ENCODE data around the gene VPS35L. TPM values are rescaled to one million over a fixed set of nuclear protein-coding genes. Genes with fewer than 3 reads are reported as not detected.
A peak's percentile ranks its signal among the peaks of the same experiment; 100 is the strongest.

The VPS35L gene
- total RNA-seq, 1 donor from 2014 or later = 51.9 TPM

DNA sequence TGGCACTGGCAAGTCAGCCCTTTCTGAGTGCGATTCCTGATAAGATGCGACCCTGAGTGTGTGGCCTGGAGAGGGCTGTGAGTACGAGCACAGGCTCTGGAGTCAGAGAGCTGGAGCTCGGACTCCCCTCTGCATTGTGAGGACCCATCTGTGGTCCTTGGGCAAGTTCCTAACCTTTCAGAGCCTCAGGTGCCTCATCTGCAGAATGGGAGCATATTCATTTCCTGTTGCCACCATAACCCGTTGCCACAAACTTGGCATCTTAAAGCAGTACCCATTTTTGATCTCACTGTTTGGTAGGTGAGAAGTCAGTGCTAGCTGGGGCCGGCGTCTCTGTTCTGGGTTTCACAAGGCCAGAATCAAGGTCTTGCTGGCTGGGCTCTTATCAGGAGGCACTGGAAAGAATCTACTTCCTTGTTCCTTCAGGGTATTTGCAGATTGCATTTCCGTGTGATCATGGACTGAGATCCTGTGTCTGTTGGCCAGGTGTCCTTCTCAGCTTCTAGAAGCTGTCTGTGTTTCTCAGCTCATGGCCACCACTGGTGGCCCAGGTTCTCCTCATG is 142.3 kb downstream of the VPS35L start:
- TF ChIP-seq, protein P1, sequence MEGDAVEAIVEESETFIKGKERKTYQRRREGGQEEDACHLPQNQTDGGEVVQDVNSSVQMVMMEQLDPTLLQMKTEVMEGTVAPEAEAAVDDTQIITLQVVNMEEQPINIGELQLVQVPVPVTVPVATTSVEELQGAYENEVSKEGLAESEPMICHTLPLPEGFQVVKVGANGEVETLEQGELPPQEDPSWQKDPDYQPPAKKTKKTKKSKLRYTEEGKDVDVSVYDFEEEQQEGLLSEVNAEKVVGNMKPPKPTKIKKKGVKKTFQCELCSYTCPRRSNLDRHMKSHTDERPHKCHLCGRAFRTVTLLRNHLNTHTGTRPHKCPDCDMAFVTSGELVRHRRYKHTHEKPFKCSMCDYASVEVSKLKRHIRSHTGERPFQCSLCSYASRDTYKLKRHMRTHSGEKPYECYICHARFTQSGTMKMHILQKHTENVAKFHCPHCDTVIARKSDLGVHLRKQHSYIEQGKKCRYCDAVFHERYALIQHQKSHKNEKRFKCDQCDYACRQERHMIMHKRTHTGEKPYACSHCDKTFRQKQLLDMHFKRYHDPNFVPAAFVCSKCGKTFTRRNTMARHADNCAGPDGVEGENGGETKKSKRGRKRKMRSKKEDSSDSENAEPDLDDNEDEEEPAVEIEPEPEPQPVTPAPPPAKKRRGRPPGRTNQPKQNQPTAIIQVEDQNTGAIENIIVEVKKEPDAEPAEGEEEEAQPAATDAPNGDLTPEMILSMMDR (IDR thresholded peaks at IDR 0.05) = no peak
- Histone ChIP-seq H3K4me3 (no peak overlapping the region), H3K9me3 (no peaks in the 10 kb centered on the region), H3K4me1 (peaks cover 49% of the 10 kb centered on the region), H3K36me3 (peaks cover 18% of the 10 kb centered on the region), H3K27me3 (no peaks in the 10 kb centered on the region), H3K27ac (peak overlapping the region; percentile 5)
- DNase-seq = no peak
- intact Hi-C loops (cut with DNase I) = no loop called here
- ATAC-seq = peak; percentile 27

DNA sequence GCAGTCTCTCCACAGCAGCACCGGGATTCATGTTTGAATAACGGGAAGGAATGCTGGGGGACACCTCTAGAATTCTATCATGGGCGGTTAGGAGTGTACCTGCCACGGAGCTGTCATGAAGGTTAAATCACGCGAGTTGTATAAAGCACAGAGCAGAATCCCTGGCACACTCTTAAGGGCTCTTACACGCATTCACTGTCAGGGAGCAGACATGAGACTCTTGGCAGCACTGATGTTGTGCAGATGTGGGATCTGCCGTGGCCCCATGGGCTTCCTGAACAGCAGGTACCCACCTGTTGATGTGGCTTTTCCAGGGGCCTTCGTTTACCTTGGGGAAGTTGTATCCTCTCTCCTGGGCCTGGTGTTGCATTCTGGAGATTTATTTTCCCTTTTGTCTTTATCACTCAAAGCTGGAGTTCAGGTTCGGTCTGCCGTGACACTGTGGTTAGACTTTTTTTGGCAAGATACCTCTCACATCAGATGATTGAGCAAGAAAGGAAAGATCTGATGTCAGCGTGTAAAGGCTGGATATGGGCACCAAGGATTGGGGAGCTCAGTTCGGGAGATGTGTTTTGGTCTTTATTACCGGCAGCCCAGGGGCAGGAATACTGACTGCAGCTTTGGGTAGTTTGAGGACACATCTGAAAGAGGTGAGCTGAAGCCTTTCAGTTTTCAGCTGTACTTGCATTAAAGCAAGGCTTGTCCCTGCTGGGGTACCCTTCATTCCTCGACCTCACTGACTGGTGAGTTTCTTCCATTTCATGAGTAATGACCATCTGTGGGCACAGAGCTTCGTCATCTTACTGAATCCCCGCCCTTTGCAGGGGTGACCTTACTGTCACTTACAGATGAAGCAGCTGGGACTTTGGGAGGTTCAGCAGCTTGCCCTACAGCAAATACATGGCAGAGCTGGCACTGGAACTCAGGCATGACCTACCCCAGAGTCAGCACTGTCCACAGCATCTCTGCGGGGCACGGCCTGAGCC is 143.3 kb downstream of the VPS35L start:
- peak overlapping the region; percentile 5 for H3K27ac ChIP-seq
- peaks cover 18% of the 10 kb centered on the region for H3K36me3 ChIP-seq
- TF ChIP-seq, protein P1 (IDR thresholded peaks at IDR 0.05) = no peak
- intact Hi-C loops (cut with DNase I) = no loop called here
- H3K27me3 ChIP-seq = no peaks in the 10 kb centered on the region
- peaks cover 51% of the 10 kb centered on the region for H3K4me1 ChIP-seq
- ATAC-seq = no peak
- H3K4me3 ChIP-seq = no peak overlapping the region
- DNase-seq = no peak
- H3K9me3 ChIP-seq = no peaks in the 10 kb centered on the region

GRCh38 chr16:19699472-19699871 is 144.0 kb downstream of the VPS35L start:
- no peak for ATAC-seq
- TF ChIP-seq, protein P1 (IDR thresholded peaks at IDR 0.05) = no peak
- Histone ChIP-seq H3K4me3 (no peak overlapping the region), H3K27ac (no peak overlapping the region), H3K9me3 (no peaks in the 10 kb centered on the region), H3K4me1 (peaks cover 57% of the 10 kb centered on the region), H3K36me3 (peaks cover 18% of the 10 kb centered on the region), H3K27me3 (no peaks in the 10 kb centered on the region)
- no peak for DNase-seq
- intact Hi-C loops (cut with DNase I) = no loop called here

GRCh38 chr16:19700319-19700781 is 144.8 kb downstream of the VPS35L start:
- H3K9me3 ChIP-seq = no peaks in the 10 kb centered on the region
- ATAC-seq = no peak
- H3K36me3 ChIP-seq = peaks cover 23% of the 10 kb centered on the region
- H3K4me3 ChIP-seq = no peak overlapping the region
- peaks cover 64% of the 10 kb centered on the region for H3K4me1 ChIP-seq
- H3K27me3 ChIP-seq = no peaks in the 10 kb centered on the region
- TF ChIP-seq, protein P1 (IDR thresholded peaks at IDR 0.05) = no peak
- no peak for DNase-seq
- H3K27ac ChIP-seq = no peak overlapping the region
- intact Hi-C loops (cut with DNase I) = no loop called here

GRCh38 chr16:19701091-19701490 is 145.6 kb downstream of the VPS35L start:
- no peak overlapping the region for H3K4me3 ChIP-seq
- no peaks in the 10 kb centered on the region for H3K27me3 ChIP-seq
- no peak for DNase-seq
- peaks cover 58% of the 10 kb centered on the region for H3K4me1 ChIP-seq
- no peak overlapping the region for H3K27ac ChIP-seq
- H3K36me3 ChIP-seq = peaks cover 29% of the 10 kb centered on the region
- TF ChIP-seq, protein P1 (IDR thresholded peaks at IDR 0.05) = no peak
- no peaks in the 10 kb centered on the region for H3K9me3 ChIP-seq
- intact Hi-C loops (cut with DNase I) = no loop called here
- ATAC-seq = no peak

Measured in upper lobe of right lung (tissue), 1 donor.